K562 (cell line): Measurements from ENCODE around the gene PCDHGC4. TPM values are rescaled to one million over a fixed set of nuclear protein-coding genes. Genes with fewer than 3 reads are reported as not detected.

Source experiments
- ATAC-seq: fragments of 200-7000 bp; cut with Tn5 transposase; 3 replicates; pipeline ENCODE4 v1.9.1; 2020; ENCODE audit warnings: moderate library complexity
- BruUV-seq: library from RNA; stranded (reverse); fragments of 400-500 nt; replicated peaks from 2 replicates; lab custom pipeline; 2021; lab: Mats Ljungman, UMichigan
- CTCF ChIA-PET: fragments of 300-600 bp; formaldehyde crosslinking; extraction: SDS; loops from one replicate; lab custom pipeline; 2021; ENCODE audit warnings: low intra/inter-chr PET ratio; lab: Yijun Ruan, JAX
- POLR2A ChIA-PET: fragments of 300-600, 350-650 bp; sonication (Branson Sonifier 250); formaldehyde crosslinking; extraction: SDS; loops from one replicate; lab custom pipeline; 2021; ENCODE audit warnings: antibody characterized with exemption, inconsistent platforms; lab: Yijun Ruan, JAX
- DNase-seq, 4 experiments: peaks; one replicate each; pipeline versions ENCODE4 v3.0.0 to v3.0.0-alpha.2; 2011 to 2018; ENCODE audit warnings: low spot score in 3 of 4, mixed read lengths in 3 of 4; ENCODE audit errors: extremely low read depth in 1 of 4
- FAIRE-seq: peaks from 2 replicates; lab custom pipeline; 2011; peaks lifted over from hg19 to GRCh38; lab: Jason Lieb, UNC
- H2AFZ ChIP-seq: 2 replicates; pipeline ENCODE4 v1.6.0; 2011; ENCODE audit warnings: low read depth, low read length, control low read depth, inconsistent platforms
- H3K27ac ChIP-seq: fragments of 200-600 bp; 3 replicates; pipeline ENCODE4 v1.8.0; 2011; ENCODE audit warnings: low read depth, mild to moderate bottlenecking, control low read depth, inconsistent platforms, low read length, moderate library complexity, mixed read lengths; ENCODE audit errors: extremely low read depth
- H3K27me3 ChIP-seq, 2 experiments: fragments of 300-600 bp in 1 of 2; 2 replicates in 1 of 2; 3 replicates in 1 of 2; pipeline versions ENCODE4 v1.6.0 to v1.8.0; 2011; ENCODE audit warnings: inconsistent platforms in 2 of 2, low read length in 2 of 2, mild to moderate bottlenecking in 1 of 2, mixed read lengths in 1 of 2, moderate library complexity in 1 of 2; ENCODE audit not compliant: control insufficient read depth in 2 of 2, insufficient read depth in 2 of 2
- H3K36me3 ChIP-seq: fragments of 300-600 bp; 3 replicates; pipeline ENCODE4 v1.8.0; 2011; ENCODE audit warnings: mild to moderate bottlenecking, low read length, inconsistent platforms; ENCODE audit not compliant: control insufficient read depth, insufficient read depth
- H3K4me1 ChIP-seq, 2 experiments: fragments of 200-600 bp in 1 of 2; replicated peaks in 1 of 2; 2 replicates in 1 of 2; 3 replicates in 1 of 2; pipeline versions ENCODE4 v1.5.1 to v1.8.0; 2011; ENCODE audit warnings: inconsistent platforms in 2 of 2, low read length in 2 of 2, mild to moderate bottlenecking in 1 of 2, mixed read lengths in 1 of 2, moderate library complexity in 1 of 2; ENCODE audit not compliant: control insufficient read depth in 2 of 2, insufficient read depth in 2 of 2
- H3K4me2 ChIP-seq: 2 replicates; pipeline ENCODE4 v1.6.1; 2011; ENCODE audit warnings: low read length, control low read depth, inconsistent platforms, mixed read lengths; ENCODE audit not compliant: insufficient read depth
- H3K4me3 ChIP-seq: fragments of 200-600 bp; sonication (generic), shearing (Covaris generic); 2 replicates; pipeline ENCODE4 v1.5.1; 2016; ENCODE audit warnings: control low read depth, inconsistent platforms
- H3K79me2 ChIP-seq: fragments of 200-600 bp; 3 replicates; pipeline ENCODE4 v1.8.0; 2011; ENCODE audit warnings: low read length, inconsistent platforms; ENCODE audit not compliant: control insufficient read depth, insufficient read depth
- H3K9ac ChIP-seq, 2 experiments: 2 replicates each; pipeline versions ENCODE4 v1.6.0 to v1.6.1; 2011; ENCODE audit warnings: low read depth in 2 of 2, low read length in 2 of 2, control low read depth in 1 of 2, inconsistent platforms in 1 of 2, mild to moderate bottlenecking in 1 of 2, mixed read lengths in 1 of 2; ENCODE audit not compliant: insufficient read depth in 1 of 2
- H3K9me1 ChIP-seq: one replicate; pipeline ENCODE4 v1.6.0; 2011; ENCODE audit warnings: inconsistent platforms, mild to moderate bottlenecking, low read length, moderate library complexity; ENCODE audit not compliant: control insufficient read depth, insufficient read depth
- H3K9me3 ChIP-seq: replicated peaks from 2 replicates; pipeline ENCODE4 v1.5.1; 2011; ENCODE audit warnings: low read depth, low read length, inconsistent platforms; ENCODE audit not compliant: control insufficient read depth, insufficient read depth
- H4K20me1 ChIP-seq: replicated peaks from 2 replicates; pipeline ENCODE4 v1.6.1; 2011; ENCODE audit warnings: low read length, inconsistent platforms, mixed read lengths; ENCODE audit not compliant: control insufficient read depth, insufficient read depth
- ARID1B ChIP-seq: fragments of 450-650 bp; IDR thresholded peaks from 2 replicates; pipeline ENCODE4 v1.6.1; 2016; ENCODE audit warnings: antibody characterized with exemption, mild to moderate bottlenecking, inconsistent platforms
- HNRNPK ChIP-seq: fragments of 200-400 bp; formaldehyde crosslinking; IDR thresholded peaks from one replicate; pipeline ENCODE4 v1.6.1; 2018; ENCODE audit warnings: mild to moderate bottlenecking, low read depth, low read length; ENCODE audit not compliant: poor library complexity, severe bottlenecking
- L3MBTL2 ChIP-seq: fragments of 450-650 bp; IDR thresholded peaks from 2 replicates; pipeline ENCODE4 v1.6.1; 2016; ENCODE audit warnings: mild to moderate bottlenecking, moderate library complexity
- XRCC3 ChIP-seq: fragments of 450-650 bp; IDR thresholded peaks from 2 replicates; pipeline ENCODE4 v1.6.1; 2017; ENCODE audit warnings: mild to moderate bottlenecking, moderate library complexity
- ZNF75A ChIP-seq: fragments of 450-650 bp; formaldehyde crosslinking; IDR thresholded peaks from 2 replicates; pipeline ENCODE4 v1.4.0; 2020; ENCODE audit warnings: mild to moderate bottlenecking
- WGBS: fragments of 100-300 bp; shearing (Covaris generic); methylation state at CpG from one replicate; pipeline ENCODE4 v1.1.6; 2016; ENCODE audit warnings: low coverage, mixed read lengths; ENCODE audit not compliant: insufficient coverage; ENCODE audit errors: missing lambda C conversion rate; 5-methylcytosine and 5-hydroxymethylcytosine counted together
- in situ Hi-C: fragments of 300-500 bp; cut with MboI; formaldehyde crosslinking; loops from 4 replicates; pipeline ENCODE4 v1.15.0; 2018; ENCODE audit warnings: inconsistent platforms, mixed read lengths
- intact Hi-C: fragments of 100-400 bp; cut with micrococcal nuclease; formaldehyde crosslinking; loops from 2 replicates; pipeline ENCODE4 v1.14.2; 2022
- polyA plus RNA-seq, 8 experiments: library from polyadenylated mRNA; depleted of rRNA in 4 of 8; stranded (reverse) in 5 of 8; unstranded in 3 of 8; fragments of >200 nt; fragmentation: Nextera tagmentation in 2 of 8; fragmentation: Illumina TruSeq in 1 of 8; extraction: Ambion mirVana in 2 of 8; extraction: Trizol in 1 of 8; gene quantifications; 2 replicates each; pipeline versions ENCODE4 v1.2.1 to v1.2.3, GENCODE V29; 2011 to 2014; ENCODE audit warnings: inconsistent platforms in 1 of 8, missing spikeins in 1 of 8
- total RNA-seq, 7 experiments: library from RNA; depleted of rRNA in 6 of 7; stranded (reverse); fragments of >200 nt in 6 of 7; fragmentation: Illumina TruSeq in 2 of 7; extraction: Trizol in 2 of 7; gene quantifications; 2 replicates each; pipeline versions ENCODE4 v1.2.1 to v1.2.3, GENCODE V29; 2011 to 2021; ENCODE audit warnings: low replicate concordance in 1 of 7
- TF ChIP-seq, protein P1 (sequence below), 2 experiments: fragments of 450-650 bp in 1 of 2; IDR thresholded peaks; 2 replicates each; pipeline ENCODE4 v1.6.1; 2011 to 2017; ENCODE audit warnings: low read depth in 2 of 2, antibody characterized with exemption in 1 of 2, borderline replicate concordance in 1 of 2, low read length in 1 of 2, mild to moderate bottlenecking in 1 of 2, mixed read lengths in 1 of 2; ENCODE audit not compliant: control insufficient read depth in 1 of 2
- TF ChIP-seq, protein P2 (sequence below), 2 experiments: IDR thresholded peaks in 1 of 2; conservative IDR thresholded peaks in 1 of 2; 2 replicates each; pipeline ENCODE4 v1.6.1; 2016; ENCODE audit warnings: low read depth in 2 of 2, mild to moderate bottlenecking in 1 of 2, missing compliant biosample characterization in 1 of 2, missing genetic modification characterization in 1 of 2, moderate library complexity in 1 of 2

PCDHGC4 gene
- total and polyA plus RNA-seq, 9 of the 15 experiments (the other 6 are each of a cell fraction or from before 2014, with no cell fraction given), result 0.05 TPM; not detected in 8

- Histone ChIP-seq H3K27ac (no peak overlapping the region), H3K9me3 (no peaks in the 10 kb centered on the region), H2AFZ (no peak overlapping the region), H3K9ac (no peak overlapping the region), H4K20me1 (no peaks in the 10 kb centered on the region), H3K27me3 (peaks cover 41 to 45% of the 10 kb centered on the region in 2 experiments), H3K9me1 (no peaks in the 10 kb centered on the region), H3K79me2 (no peaks in the 10 kb centered on the region), H3K4me1 (peaks cover 0 to 6% of the 10 kb centered on the region in 2 experiments; a peak in 2 of 5 replicates), H3K4me2 (no peak overlapping the region), H3K36me3 (no peaks in the 10 kb centered on the region), H3K4me3 (no peak overlapping the region)
- in situ Hi-C loops (no loop called here), intact Hi-C loops (no loop called here)
- ChIA-PET CTCF (no interaction called here), POLR2A (interaction anchor here (1.4 kb wide), 1 partner anchor 8 kb away, joined by 3 read pairs; the partner anchor contains the start of gene PCDHGC3)
- 0% methylated on average over 3 of the region's 3 CpGs for WGBS
- DNase-seq (peak in 1 of 4 experiments; percentile 3), FAIRE-seq (no peak), ATAC-seq (no peak)
- no TSS peak for BruUV-seq
- TF ChIP-seq HNRNPK, result no peak
- TF ChIP-seq, protein P1, sequence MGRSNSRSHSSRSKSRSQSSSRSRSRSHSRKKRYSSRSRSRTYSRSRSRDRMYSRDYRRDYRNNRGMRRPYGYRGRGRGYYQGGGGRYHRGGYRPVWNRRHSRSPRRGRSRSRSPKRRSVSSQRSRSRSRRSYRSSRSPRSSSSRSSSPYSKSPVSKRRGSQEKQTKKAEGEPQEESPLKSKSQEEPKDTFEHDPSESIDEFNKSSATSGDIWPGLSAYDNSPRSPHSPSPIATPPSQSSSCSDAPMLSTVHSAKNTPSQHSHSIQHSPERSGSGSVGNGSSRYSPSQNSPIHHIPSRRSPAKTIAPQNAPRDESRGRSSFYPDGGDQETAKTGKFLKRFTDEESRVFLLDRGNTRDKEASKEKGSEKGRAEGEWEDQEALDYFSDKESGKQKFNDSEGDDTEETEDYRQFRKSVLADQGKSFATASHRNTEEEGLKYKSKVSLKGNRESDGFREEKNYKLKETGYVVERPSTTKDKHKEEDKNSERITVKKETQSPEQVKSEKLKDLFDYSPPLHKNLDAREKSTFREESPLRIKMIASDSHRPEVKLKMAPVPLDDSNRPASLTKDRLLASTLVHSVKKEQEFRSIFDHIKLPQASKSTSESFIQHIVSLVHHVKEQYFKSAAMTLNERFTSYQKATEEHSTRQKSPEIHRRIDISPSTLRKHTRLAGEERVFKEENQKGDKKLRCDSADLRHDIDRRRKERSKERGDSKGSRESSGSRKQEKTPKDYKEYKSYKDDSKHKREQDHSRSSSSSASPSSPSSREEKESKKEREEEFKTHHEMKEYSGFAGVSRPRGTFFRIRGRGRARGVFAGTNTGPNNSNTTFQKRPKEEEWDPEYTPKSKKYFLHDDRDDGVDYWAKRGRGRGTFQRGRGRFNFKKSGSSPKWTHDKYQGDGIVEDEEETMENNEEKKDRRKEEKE (IDR thresholded peaks at IDR 0.05; ENCODE audit: borderline replicate concordance in 1 of 2, control insufficient read depth in 1 of 2, low read depth in 2 of 2, low read length in 1 of 2), result no peak
- TF ChIP-seq L3MBTL2, result no peak
- no peak for TF ChIP-seq ARID1B
- TF ChIP-seq ZNF75A (CRISPR knock-in tag), result no peak
- no peak for TF ChIP-seq XRCC3
- TF ChIP-seq, protein P2, sequence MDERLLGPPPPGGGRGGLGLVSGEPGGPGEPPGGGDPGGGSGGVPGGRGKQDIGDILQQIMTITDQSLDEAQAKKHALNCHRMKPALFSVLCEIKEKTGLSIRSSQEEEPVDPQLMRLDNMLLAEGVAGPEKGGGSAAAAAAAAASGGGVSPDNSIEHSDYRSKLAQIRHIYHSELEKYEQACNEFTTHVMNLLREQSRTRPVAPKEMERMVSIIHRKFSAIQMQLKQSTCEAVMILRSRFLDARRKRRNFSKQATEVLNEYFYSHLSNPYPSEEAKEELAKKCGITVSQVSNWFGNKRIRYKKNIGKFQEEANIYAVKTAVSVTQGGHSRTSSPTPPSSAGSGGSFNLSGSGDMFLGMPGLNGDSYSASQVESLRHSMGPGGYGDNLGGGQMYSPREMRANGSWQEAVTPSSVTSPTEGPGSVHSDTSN (CRISPR knock-in tag; IDR thresholded peaks at IDR 0.05; ENCODE audit: low read depth), result no peak
- TF ChIP-seq, protein P2 (tag; conservative IDR thresholded peaks at IDR 0.05; ENCODE audit: low read depth), result no peak
Observed at GRCh38 chr5:141483902-141484301, 928 bp upstream of the PCDHGC4 start.
